ENCODE data around the gene SERPINB1.
"Not testable (repeated sequence)": the region's sequence is repeated elsewhere in the genome, so short reads cannot be mapped to it uniquely, and the experiment has no call there.

The SERPINB1 gene

GRCh38 chr6:2841264-2842138 lies at the start of gene SERPINB1:
SERPINB1 (minus strand) TSS chr6:2841863; CDS start chr6:2840586, 1,277 bp downstream.
- DNase-seq: peak; percentile 76

- DNase-seq: no peak
Observed at GRCh38 chr6:2890976-2891767, 49.5 kb upstream of the SERPINB1 start.

GRCh38 chr6:2885967-2886735 lies 44.5 kb upstream of the SERPINB1 start:
- DNase-seq: no peak

DNA sequence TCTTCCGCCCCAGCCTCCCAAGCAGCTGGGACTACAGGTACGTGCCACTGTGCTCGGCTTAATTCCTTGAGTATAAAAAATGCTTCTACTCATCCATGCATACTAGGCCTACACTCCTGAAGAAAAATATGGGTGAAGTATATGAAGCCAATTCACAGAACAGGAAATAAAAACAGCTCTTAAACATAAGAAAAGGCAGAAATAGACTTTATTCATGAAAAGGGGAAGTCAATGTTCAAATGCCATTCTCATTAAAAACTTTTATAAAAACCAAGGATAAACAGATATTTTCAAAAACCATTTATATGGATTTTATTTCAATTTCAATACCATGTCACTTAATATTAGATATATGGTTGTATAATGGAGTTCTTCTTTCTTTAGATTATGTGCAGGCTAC lies 43.1 kb upstream of the SERPINB1 start:
- no peak for DNase-seq

- no peak for DNase-seq
Observed at GRCh38 chr6:2883673-2884072, 42.0 kb upstream of the SERPINB1 start.

DNA sequence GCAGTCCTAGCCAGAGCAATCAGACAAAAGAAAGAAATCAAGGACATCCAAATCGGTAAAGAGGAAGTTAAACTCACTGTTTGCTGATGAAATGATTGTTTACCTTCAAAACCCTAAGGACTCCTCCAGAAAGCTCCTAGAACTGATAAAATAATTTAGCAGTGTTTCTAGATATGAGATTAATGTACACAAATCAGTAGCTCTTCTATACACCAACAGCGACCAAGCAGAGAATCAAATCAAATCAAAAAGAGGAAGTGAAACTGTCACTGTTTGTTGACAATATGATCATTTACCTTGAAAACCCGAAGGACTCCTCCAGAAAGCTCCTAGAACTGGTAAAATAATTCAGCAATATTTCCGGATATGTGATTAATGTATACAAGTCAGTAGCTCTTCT lies 39.8 kb upstream of the SERPINB1 start:
- DNase-seq: no peak

DNA sequence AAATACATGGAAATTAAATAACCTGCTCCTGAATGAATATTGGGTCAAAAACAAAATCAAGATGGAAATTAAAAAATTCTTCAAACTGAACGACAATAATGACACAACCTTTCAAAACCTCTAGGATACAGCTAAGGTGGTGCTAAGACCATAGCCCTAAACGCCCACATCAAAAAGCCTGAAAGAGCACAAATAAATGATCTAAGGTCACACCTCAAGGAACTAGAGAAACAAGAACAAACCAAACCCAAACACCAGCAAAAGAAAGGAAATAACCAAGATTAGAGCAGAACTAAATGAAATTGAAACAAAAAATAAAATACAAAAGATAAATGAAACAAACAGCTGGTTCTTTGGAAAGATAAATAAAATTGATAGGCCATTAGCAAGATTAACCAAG lies 38.5 kb upstream of the SERPINB1 start:
- DNase-seq: not testable (repeated sequence)

DNA sequence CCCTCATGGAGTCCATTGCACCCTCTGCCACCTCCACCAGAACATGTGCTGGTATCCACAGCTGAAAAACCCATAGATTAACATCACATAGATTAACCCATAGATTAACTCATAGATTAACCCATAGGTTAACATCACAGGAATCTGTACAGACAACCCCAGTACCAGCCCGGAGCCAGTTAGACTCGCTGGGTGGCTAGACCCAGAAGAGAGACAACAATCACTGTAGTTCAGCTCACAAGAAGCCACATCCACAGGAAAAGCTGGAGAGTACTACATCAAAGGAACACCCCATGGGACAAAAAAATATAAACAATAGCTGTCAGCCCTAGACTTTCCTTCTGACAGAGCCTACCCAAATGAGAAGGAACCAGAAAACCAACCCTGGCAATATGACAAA lies 36.3 kb upstream of the SERPINB1 start:
- no peak for DNase-seq

- DNase-seq: no peak
Observed at GRCh38 chr6:2877057-2877882, 35.6 kb upstream of the SERPINB1 start.

DNA sequence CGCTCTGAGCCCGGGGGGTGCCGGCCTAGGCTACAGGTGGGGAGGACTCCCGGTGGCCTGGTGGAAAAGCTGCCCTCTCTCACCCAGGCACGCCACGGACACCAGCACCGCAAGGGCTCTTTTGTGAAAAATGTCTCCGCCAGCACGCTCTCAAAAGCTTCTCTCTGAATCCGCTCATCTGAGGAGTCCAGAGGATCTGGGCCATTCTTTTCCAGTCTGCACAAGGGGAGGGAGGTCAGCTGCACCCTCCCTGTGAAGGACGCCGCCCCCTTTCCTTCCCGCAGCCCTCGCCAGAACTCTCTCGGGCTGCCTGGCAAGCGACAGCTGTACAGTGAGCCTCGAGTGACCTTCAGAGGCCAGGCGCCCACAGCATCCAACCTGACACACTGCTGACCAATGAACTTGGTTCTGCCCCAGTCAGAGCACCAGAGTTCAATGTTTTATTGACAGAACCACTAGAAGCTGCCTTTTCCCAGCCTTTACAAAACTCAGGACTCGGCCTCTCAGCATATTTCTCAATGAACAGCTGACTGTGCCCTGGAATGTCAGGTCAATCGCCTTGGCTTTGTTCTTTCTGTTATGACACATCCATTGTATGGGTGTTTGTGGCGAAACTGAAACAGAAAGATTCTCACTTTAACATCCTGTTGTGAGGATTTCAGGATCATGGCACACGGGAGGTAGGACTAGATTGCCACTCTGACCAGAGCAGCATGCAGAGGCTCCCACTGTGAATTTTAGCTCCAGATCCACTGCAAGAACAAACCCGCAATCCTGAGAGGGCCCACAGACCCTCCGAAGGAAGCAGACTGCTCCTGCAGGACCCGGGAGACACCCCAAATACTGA lies 34.8 kb upstream of the SERPINB1 start:
- DNase-seq: no peak

GRCh38 chr6:2875359-2876191 lies 33.9 kb upstream of the SERPINB1 start:
- peak; percentile 46 for DNase-seq

DNA sequence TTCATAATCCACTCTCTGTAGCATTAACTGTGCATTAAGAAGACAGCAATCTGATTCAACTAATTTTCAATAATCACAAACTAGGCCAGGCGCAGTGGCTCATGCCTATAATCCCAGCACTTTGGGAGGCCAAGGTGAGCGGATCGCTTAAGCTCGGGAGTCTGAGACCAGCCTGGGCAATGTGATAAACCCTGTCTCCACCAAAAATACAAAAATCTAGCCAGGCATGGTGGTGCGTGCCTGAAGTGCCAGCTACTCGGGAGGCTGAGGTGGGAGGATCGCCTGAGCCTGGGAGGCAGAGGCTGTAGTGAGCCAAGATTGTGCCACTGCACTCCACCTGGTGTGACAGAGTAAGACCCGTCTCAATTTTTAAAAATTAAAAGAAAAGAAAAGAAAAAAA lies 32.0 kb upstream of the SERPINB1 start:
- DNase-seq: no peak

GRCh38 chr6:2872423-2873358 lies 31.0 kb upstream of the SERPINB1 start:
- DNase-seq: no peak

GRCh38 chr6:2871953-2872352 lies 30.3 kb upstream of the SERPINB1 start:
- DNase-seq: no peak

GRCh38 chr6:2871102-2871501 lies 29.4 kb upstream of the SERPINB1 start:
- no peak for DNase-seq

DNA sequence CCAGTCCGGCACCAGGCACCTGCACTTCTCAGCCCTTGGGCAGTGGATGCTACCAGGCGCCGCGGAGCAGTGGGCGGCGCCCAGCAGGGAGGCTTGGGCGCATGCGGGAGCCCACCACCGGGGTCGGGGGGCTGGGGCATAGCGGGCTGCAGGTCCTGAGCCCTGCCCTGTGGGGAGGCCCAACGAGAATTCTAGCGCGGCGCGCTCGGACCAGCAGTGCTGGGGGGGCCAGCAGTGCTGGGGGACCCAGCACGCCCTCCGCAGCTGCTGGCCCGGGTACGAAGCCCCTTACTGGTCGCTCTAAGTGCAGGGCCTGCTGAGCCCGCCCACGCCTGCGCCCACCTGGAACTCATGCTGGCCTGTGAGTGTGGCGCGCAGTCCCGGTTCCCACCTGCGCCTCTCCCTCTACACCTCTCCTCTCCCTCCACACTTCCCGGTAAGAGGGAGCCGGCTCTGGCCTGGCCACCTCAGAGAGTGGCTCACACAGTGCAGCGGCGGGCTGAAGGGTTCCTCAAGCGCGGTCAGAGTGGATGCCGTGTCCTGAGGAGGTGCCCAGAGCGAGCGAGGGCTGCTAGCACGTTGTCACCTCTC lies 28.5 kb upstream of the SERPINB1 start:
- no peak for DNase-seq

- DNase-seq: no peak
Observed at GRCh38 chr6:2868637-2869036, 27.0 kb upstream of the SERPINB1 start.

DNA sequence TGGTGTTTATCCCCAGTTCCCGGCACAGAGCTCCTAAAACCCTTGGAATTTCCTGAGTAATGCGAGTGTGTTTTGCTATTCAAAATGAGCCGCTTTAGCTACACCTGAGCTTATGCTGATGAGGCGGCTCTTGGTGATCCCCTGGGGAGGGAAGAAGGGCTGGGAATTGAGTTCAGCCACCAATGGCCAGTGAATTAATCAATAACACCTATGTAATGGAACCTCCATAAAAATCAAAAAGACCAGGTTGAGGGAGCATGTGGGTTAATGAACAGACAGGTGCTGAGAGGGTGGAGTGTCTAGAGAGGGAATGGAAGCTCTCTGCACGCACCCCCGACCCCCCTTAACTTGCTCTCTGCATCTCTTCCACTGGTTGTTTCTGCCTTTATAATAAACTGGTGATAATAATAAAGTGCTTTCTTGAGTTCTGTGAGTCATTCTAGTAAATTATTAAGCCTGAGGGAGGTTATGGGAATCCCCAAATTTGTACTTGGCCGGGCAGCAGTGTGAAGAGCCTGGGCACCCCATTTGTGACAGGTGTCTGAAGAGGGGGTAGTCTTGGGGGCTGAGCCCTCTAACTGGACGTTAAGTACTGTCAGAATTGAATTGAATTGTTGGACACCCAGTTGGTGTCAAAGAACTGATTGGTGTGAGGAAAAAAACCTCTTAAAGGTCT lies 24.6 kb upstream of the SERPINB1 start:
- DNase-seq: no peak
